Activated naive CD4-positive, alpha-beta T cell treated with Interleukin-2 at 50 U/mL for 16 hours (primary cell): ENCODE measurements around the gene ATP5PB.

Source experiments
- DNase-seq: peaks from one replicate; pipeline ENCODE4 v3.0.0-alpha.2; 2020

The ATP5PB gene

DNA sequence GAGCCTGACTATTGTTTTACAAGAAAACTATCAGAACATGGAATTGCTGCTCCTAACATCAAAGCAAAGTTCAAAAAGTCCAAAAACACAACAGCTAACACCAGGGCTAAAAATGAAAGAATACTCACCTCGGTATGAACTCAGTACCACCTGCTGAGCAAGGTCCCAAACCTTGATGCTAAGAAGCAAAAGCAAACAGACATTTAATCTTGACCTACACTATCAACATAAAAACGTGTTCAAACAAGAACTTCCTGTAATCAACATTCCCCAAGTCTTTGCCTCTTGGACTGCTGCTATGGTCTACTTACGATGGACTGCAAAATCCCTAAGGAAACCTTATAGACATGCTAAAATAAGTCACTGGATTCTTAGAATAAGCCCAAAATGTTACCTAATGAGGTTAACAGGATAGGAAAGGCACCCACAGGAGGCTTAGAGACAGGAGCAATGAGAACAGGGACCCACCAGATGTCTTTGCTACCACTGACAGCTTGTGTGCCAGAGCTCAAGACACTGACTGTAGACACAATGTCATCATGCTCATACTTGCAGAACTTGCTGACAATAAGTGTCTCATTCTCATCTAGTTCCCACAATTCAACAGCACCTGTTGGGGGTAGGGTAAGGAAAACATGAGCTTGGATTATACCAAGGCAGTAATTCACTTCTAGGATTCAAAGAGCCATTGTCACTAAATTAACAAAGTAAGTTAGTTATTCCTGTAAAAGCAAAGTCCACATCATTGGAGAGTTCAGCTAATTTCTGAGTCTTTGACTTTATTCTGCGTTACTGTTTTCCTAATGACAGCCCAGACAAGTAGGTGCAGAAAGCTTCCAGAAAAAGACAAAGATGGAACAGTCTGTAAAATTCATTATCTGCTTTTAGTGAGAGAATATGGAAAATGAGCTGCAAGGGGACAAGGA lies 2.0 kb upstream of the ATP5PB start:
- DNase-seq = no peak

- DNase-seq = peak; percentile 37
These were observed 764 bp upstream of the ATP5PB start for GRCh38 chr1:111448482-111448917.

- no peak for DNase-seq
These were observed 396 bp downstream of the ATP5PB start for GRCh38 chr1:111449703-111450017.

GRCh38 chr1:111450185-111450584 lies 921 bp downstream of the ATP5PB start:
- DNase-seq = no peak

- no peak for DNase-seq
These were observed 3.3 kb downstream of the ATP5PB start for GRCh38 chr1:111452581-111452980.

DNA sequence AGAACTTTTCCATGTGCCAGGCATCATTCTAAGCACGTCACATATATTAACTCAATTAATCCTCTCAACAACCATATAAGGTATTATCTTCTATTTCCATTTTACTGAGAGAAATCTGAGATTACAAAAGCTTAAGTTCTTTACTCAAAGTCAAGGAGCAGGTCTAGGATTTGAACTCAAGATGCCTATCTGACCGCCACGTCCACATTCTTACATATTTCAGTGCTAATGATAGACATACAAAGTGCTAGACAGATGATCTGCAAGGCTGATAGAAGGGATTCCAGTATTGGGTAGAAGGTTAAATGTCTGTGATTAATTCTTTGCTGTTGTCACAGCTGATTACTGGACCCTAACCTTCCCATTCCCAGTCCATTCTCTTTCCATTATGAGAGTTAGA lies 4.4 kb downstream of the ATP5PB start:
- no peak for DNase-seq

DNA sequence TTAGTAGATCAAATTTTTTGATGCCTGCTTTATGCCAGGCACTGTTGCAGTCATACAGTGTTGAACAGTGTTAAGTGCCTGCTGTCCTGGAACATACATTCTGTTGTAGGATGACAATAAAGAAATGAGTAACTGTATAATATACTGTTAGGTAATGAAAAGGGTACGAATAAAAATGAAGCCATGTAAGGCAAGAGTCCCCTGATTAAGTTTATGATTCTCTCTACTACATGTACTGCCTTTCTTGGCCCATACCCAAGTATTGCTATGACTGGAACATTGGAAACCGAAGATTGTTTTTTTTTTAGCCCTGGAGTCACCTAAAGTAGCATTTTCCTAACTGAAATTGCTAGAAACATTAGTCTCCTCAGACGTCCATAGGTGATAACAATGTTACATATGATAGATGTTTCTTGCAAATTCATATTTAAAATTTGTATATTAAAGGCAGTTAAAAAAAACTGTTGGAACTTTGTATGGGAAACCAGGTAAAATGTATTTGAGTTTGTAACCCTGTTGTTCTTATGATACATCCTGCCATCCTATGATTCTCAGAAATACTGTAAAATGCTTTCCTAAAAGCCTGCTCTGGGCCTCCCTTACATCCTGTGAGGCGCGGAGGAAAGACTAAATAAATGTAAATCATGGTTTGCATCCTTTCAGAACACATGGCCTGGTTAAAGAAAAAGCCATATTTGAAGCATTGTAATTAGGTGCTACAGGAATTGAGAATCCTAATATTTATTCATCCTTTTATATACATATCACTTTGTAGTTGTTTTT lies 5.8 kb downstream of the ATP5PB start:
- DNase-seq = no peak

GRCh38 chr1:111455642-111456031 lies 6.4 kb downstream of the ATP5PB start:
- no peak for DNase-seq

- DNase-seq = no peak
These were observed 12.5 kb downstream of the ATP5PB start for GRCh38 chr1:111461765-111462164.

DNA sequence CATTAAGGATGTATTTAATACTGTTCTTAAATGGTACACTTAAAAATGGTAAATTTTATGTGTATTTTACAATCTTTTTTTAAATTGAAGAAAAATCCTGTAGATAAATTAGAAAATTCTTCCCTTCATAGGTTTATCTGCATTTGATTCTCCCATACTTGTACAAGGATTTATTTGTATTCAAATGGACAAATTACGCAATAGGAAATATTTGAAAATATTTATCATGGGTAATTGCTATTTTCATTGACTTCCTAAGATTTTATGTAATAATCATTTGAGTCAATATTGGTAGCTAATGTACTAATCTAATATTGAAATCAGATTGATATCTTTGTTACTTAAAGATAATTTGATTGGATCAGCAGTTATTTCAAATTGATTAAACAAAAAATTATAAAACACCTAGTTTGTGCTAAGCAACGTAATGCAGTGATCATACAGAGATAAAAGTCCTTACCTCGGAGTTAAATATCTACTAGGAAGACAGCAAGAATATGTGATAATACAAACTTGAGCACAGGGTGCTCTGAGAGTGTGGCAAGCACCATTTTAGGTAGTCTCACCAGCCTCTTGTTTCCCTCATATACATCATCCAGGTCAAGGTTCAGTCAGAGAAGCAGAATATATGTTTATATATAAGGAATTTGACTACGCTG lies 13.2 kb downstream of the ATP5PB start:
- DNase-seq = no peak

DNA sequence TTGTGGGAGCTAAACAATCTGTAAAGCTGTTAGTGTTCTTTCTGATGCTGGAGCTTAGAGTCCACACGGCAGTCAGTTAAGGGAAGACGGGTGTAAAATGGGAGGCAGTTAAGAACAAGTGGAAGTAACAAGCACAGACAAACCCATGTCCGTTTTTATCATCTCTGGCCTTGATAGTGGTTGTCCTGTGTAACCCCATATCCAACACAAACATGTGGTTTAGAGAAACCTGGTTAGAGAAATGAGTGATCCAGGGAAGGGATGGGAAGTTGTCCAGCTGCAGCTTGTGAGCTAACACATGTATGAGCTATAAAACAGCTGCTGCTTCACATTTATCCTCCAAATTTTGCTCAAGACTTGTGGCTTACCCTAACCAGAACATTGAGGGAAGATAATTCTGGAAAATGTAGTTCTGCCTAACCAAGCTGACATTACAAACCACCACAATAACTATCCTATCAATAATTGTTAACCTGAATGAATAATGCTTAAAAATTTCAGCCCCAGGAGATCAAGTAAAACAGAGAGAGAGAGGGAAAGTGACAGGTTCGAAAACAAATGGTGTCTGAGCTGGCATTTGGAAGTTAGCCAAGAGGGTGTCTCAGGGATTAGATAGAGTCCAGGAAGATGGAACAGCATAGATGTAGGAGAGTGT lies 13.9 kb downstream of the ATP5PB start:
- DNase-seq = no peak

DNA sequence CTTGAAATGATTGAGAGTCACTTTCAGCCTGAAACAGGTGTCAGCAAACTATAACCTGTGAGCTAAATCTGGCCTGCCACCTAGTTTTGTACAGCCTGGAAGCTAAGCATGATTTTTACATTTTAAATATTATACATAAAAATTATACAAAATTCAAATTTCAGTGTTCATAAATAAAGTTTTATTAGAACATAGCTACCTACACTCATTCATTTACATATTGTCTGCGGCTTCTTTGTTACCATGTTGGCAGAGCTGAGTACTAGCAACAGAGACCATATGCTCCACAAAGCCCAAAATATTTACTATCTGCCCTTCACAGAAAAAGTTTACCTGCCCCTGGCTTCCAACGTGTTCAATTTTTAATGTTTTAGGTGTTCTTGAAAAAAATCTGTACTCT lies 16.5 kb downstream of the ATP5PB start:
- DNase-seq = no peak

GRCh38 chr1:111466480-111466879 lies 17.2 kb downstream of the ATP5PB start:
- DNase-seq = no peak

DNA sequence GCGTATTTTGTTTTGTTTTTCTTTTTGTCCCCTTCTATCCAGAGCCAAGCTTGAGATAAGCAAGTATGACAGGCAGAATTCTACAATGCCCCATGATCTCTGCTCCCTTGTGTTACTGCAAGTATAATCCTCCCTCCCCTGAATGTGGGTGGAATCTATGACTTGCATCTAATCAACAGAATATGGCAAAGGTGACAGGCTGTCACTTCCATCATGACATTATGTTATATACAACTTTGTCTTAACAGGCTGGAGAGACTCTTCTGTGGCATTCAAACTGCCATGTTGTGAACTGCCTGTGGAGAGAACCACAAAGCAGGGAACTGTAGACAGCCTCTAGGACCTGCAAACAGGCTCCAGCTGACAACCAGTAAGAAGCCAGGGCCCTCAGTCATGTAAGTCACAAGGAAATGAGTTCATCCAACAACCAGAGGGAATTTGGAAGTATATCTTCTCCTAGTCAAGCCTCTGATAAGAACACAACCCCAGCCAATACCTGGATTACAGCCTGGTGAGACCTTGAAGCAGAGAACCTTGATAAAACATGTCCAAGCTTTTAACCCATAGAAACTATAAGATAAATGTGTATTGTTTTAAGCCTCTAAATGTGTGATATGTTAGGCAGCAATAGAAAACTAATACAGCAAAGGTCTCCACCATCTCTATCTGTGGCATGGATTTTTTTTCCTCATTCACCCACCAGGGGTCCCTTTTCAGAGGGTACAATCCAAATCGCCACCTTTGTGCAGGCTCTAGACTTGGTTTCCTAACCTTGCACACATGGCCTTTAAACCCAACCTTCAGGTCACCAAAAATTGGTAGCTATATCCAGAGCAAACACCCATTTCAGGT lies 18.8 kb downstream of the ATP5PB start:
- DNase-seq = no peak

- DNase-seq = no peak
These were observed 19.4 kb downstream of the ATP5PB start for GRCh38 chr1:111468717-111469100.

DNA sequence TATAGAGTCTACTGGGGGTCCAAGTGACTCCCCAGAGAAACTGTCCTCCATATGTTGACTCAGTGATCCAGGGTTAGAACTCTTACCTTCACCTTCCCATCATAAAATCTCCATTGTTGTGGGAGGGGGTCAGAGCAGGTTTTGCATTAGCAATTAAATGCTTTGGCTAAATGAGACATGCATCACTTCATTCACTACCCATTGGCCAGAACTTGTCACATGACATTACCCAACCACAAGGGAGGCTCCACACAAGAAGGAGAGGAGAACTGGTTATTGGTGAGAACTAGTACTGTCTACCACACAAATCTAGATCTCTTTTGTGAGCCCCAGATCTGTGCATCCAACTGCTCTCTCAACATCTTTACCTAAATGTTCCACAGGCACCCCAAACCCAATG lies 20.3 kb downstream of the ATP5PB start:
- no peak for DNase-seq

DNA sequence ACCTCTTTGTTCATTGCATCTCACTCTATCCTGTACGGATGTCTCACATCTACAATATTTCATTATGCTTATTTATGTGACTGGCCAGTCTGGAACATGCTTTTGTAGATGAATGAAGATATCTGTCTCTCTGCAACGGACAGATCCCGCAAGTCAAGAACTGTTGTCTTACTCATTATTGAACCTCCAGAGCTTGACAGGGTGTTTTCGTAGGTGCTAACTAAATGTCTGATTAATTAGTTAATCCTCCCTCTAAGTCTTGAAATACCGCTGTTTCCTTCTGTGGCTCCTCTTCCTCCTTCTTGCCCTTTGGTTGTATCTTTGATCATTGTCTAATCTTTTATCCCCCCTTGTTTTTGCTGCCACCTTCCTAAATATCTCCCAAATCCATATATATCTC lies 21.3 kb downstream of the ATP5PB start:
- no peak for DNase-seq

DNA sequence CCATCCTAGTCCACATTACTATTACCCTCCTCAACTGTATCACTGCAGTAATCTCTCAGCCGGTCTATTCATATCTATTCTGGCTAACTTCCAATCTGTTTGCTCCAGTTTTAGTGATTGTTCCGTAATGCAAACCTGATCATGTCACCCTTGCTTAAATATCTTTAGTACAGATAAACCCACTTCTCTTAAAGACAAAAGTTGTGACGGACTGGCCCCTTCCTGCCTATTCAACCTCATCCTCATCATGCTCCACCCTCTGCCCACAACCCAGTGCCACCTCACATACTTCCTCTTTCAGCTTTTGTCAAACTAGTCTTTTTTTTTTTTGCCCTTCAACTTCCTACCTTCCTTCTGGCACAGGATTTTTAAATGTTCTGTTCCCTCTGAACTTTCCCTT lies 21.7 kb downstream of the ATP5PB start:
- DNase-seq = peak; percentile 64

- no peak for DNase-seq
These were observed 22.3 kb downstream of the ATP5PB start for GRCh38 chr1:111471538-111471937.

DNA sequence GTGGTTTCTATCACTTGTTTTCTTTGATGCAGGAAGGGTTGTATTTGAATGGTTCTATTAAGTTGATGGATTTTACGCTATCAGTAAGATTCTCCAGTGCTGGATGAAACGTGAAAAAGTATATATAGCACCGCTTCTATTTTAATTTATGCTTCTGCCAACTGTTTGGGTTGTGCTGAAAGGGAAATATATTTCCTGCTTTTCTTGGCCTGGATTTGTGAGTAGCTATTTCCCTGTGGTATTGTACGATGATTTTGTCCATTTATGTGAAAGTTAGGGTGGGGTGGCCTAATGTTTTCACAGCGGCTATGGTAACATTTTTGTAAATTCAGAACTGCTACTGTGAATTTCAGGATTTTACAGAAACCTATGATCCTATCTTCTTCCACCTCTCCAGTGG lies 24.8 kb downstream of the ATP5PB start:
- no peak for DNase-seq

DNA sequence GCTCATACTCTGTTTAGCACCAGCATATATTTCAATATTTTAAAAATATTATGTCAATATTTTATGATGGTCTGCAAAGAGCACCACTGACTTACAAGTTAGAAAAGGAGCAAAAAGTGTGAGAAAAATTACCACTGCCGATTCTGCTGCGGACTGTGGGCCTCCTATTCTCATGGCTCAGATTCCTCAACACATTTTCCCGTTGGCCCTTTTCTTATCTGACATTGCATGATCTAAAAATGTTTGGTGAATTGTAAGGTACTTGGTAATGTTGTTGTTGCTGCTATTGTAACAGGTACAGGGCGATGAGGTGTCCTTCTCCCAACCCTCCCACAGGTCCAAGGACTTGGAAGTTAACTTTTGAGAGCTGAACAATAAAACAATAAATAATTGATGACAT lies 25.3 kb downstream of the ATP5PB start:
- DNase-seq = no peak

- DNase-seq = peak; percentile 43
These were observed 26.4 kb downstream of the ATP5PB start for GRCh38 chr1:111475701-111476100.
